Measurements from ENCODE around the gene STX1A. TPM values are rescaled to one million over a fixed set of nuclear protein-coding genes. Genes with fewer than 3 reads are reported as not detected.

STX1A gene
- total and polyA plus RNA-seq, 2 of the 8 experiments (the other 6 are each of a cell fraction or from before 2014, with no cell fraction given): 13.5 to 17.5 TPM

GRCh38 chr7:73683788-73684693, 35.4 kb downstream of the STX1A start:
- Histone ChIP-seq H3K4me3 (ENCODE audit: extremely low read depth in 1 of 4, insufficient read depth in 2 of 4, low read depth in 3 of 4, low read length in 4 of 4) (peak overlapping the region; percentile 82 to 99 (median 95)), H2AFZ (ENCODE audit: low read length) (no peak overlapping the region), H3K36me3 (ENCODE audit: control insufficient read depth in 2 of 4, insufficient read depth in 4 of 4, low read length in 3 of 4) (peaks cover 7 to 15% (median 10%) of the 10 kb centered on the region in 4 experiments; a peak in 7 of 8 replicates), H3K27me3 (replicated peaks in 1 of 4; ENCODE audit: control insufficient read depth in 3 of 4, extremely low read depth in 1 of 4, insufficient read depth in 3 of 4, low read length in 3 of 4) (no peaks in the 10 kb centered on the region), H3K18ac (ENCODE audit: extremely low read depth, low read length) (no peak overlapping the region), H3K4me1 (replicated peaks in 1 of 4; ENCODE audit: control insufficient read depth in 3 of 4, insufficient read depth in 4 of 4, low read length in 3 of 4) (peaks cover 3 to 7% (median 3%) of the 10 kb centered on the region in 4 experiments; a peak in 5 of 7 replicates), H3K79me1 (ENCODE audit: low read depth, low read length) (peaks cover 6% of the 10 kb centered on the region; the same call in 1 of the 2 replicates), H3K56ac (replicated peaks; ENCODE audit: insufficient read length, low read depth, low read length) (peak overlapping the region; percentile 74), H3K23ac (ENCODE audit: insufficient read length) (no peak overlapping the region), H3K9me3 (ENCODE audit: insufficient read depth in 2 of 2, low read depth in 1 of 2, low read length in 1 of 2) (no peaks in the 10 kb centered on the region), H4K91ac (replicated peaks; ENCODE audit: insufficient read length, low read length) (peak overlapping the region; percentile 37), H2BK120ac (replicated peaks; ENCODE audit: low read depth, low read length) (no peak overlapping the region), H3K79me2 (ENCODE audit: control insufficient read depth in 1 of 2, insufficient read depth in 2 of 2, low read length in 2 of 2) (peaks cover 25 to 72% of the 10 kb centered on the region in 2 experiments), H3K4me2 (ENCODE audit: insufficient read depth in 1 of 2, low read depth in 2 of 2, low read length in 2 of 2) (peak overlapping the region; percentile 79 to 94), H2BK15ac (ENCODE audit: low read length) (no peak overlapping the region), H3K9ac (replicated peaks in 1 of 4; ENCODE audit: extremely low read depth in 1 of 4, low read depth in 3 of 4, low read length in 3 of 4) (peak overlapping the region; percentile 85 to 91 (median 90)), H4K20me1 (replicated peaks in 1 of 2; ENCODE audit: control insufficient read depth in 1 of 2, insufficient read depth in 2 of 2, low read length in 2 of 2) (peaks cover 0 to 7% of the 10 kb centered on the region in 2 experiments), H2AK5ac (ENCODE audit: low read depth, low read length) (no peak overlapping the region), H2BK20ac (ENCODE audit: low read length) (no peak overlapping the region), H2BK12ac (ENCODE audit: low read depth, low read length) (no peak overlapping the region), H4K5ac (ENCODE audit: insufficient read length, low read depth, low read length) (peak overlapping the region; percentile 51), H3K23me2 (ENCODE audit: low read depth, low read length) (peaks cover 15% of the 10 kb centered on the region), H2BK5ac (ENCODE audit: low read depth, low read length) (0 out of 2 replicates have a peak overlapping the region, but pooled peaks have one; percentile 52), H3K14ac (ENCODE audit: insufficient read length) (no peak overlapping the region), H3K27ac (ENCODE audit: low read depth, low read length) (peak overlapping the region; percentile 74), H4K8ac (ENCODE audit: extremely low read depth, insufficient read depth, low read length) (peak overlapping the region; percentile 98; the same call in 1 of the 2 replicates), H3K4ac (replicated peaks; ENCODE audit: insufficient read length, low read depth, low read length) (no peak overlapping the region)
- DNase-seq (ENCODE audit: low read depth in 1 of 2, low spot score in 2 of 2) (no peak), FAIRE-seq (no peak)
- 27% methylated on average over 46 of the region's 58 CpGs; no CpG with 5 or more reads in 1 of the 2 experiments for WGBS, 2 experiments (ENCODE audit: extremely low coverage in 1 of 2, insufficient coverage in 1 of 2, insufficient read length in 1 of 2, insufficient replicate concordance in 2 of 2, low coverage in 1 of 2, low lambda C conversion rate in 2 of 2, missing lambda C conversion rate in 1 of 2)
- TF ChIP-seq NANOG (IDR thresholded peaks at IDR 0.05; ENCODE audit: insufficient read depth, low read depth, low read length, poor library complexity, severe bottlenecking): no peak
- peak; percentile 83 for TF ChIP-seq SAP30 (IDR thresholded peaks at IDR 0.05; ENCODE audit: insufficient read depth, insufficient replicate concordance, low read length)
- POLR2A ChIA-PET (ENCODE audit: partially characterized antibody): interaction anchor here (0.7 to 5.6 kb wide), 11 partner anchors 8 to 87 kb away, joined by 3 to 37 read pairs (median 4); no protein-coding TSS in a partner anchor
- CTCF ChIA-PET (ENCODE audit: partially characterized antibody): interaction anchor here (0.6 to 1.2 kb wide), 5 partner anchors 9 to 127 kb away, joined by 3 to 8 read pairs (median 3); no protein-coding TSS in a partner anchor

All from H1 (cell line).